NB4 (cell line): ENCODE results near the gene SDC3.

Source experiments
- CTCF ChIP-seq: IDR thresholded peaks from one replicate; pipeline ENCODE4 v1.5.1; 2012; ENCODE audit warnings: low read depth, low read length
- POLR2A ChIP-seq: IDR thresholded peaks from 2 replicates; pipeline ENCODE4 v1.6.1; 2011; ENCODE audit warnings: mild to moderate bottlenecking; ENCODE audit not compliant: insufficient read length; ENCODE audit errors: extremely low read depth

- TF ChIP-seq POLR2A (no peak), CTCF (no peak)
Observed at GRCh38 chr1:30867537-30867936, 41.0 kb downstream of the SDC3 start.
